ENCODE results near the gene PDGFD. TPM values are rescaled to one million over a fixed set of nuclear protein-coding genes. Genes with fewer than 3 reads are reported as not detected.

The PDGFD gene
- total RNA-seq, 1 experiment from 2014 or later = 1.7 TPM

DNA sequence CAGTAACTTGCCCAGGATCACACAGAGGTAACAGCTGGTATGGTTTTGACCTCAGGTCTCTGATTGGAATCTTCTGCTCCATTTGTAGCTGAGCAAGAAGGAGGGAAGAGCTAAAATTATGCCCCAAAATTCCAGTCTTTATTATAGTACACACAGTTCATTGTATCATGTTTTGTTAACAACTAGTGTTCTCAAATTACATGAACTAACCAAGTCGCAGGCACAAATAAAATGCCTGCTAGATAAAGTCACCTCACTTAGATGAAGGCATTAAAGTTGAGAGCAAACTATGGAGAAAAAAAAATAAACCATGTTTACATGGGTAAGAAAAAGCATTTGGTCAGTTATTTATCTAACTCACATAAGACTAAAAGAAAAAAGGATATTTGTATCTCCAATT lies 58.8 kb downstream of the PDGFD start:
- no peak overlapping the region for H3K23ac ChIP-seq (ENCODE audit: insufficient read length, low read depth, low read length)
- no CpG with 5 or more reads among the region's 1 CpG for WGBS (ENCODE audit: extremely low coverage, insufficient read length, low lambda C conversion rate)
- no peak overlapping the region for H2BK5ac ChIP-seq (ENCODE audit: insufficient read length, low read length)
- no peaks in the 10 kb centered on the region for H3K23me2 ChIP-seq (ENCODE audit: insufficient read length, low read depth, low read length, poor library complexity, severe bottlenecking)
- H2AFZ ChIP-seq (ENCODE audit: low read length) = no peak overlapping the region
- H3K4me1 ChIP-seq (ENCODE audit: insufficient read depth, low read length) = no peaks in the 10 kb centered on the region
- H2BK15ac ChIP-seq (ENCODE audit: low read depth, low read length) = no peak overlapping the region
- no peak overlapping the region for H3K27ac Mint-ChIP-seq
- DNase-seq = no peak
- no peak overlapping the region for H2BK20ac ChIP-seq (ENCODE audit: low read depth, low read length, poor library complexity, severe bottlenecking)
- no peak overlapping the region for H2AK5ac ChIP-seq (ENCODE audit: insufficient read length, low read length)
- no peaks in the 10 kb centered on the region for H4K20me1 ChIP-seq (ENCODE audit: control insufficient read depth, insufficient read depth, insufficient read length)
- H4K8ac ChIP-seq (replicated peaks; ENCODE audit: insufficient read length, low read depth, low read length) = no peak overlapping the region
- H3K9me3 ChIP-seq (ENCODE audit: control insufficient read depth, low read depth, low read length) = no peaks in the 10 kb centered on the region
- peaks cover 0 to 2% of the 10 kb centered on the region in 2 experiments; a peak in 2 of 5 replicates for H3K9me3 Mint-ChIP-seq
- H4K5ac ChIP-seq (ENCODE audit: insufficient read length, low read depth, low read length) = no peak overlapping the region
- no peaks in the 10 kb centered on the region for H3K79me1 ChIP-seq (ENCODE audit: insufficient read depth, low read depth, low read length, poor library complexity, severe bottlenecking)
- H2BK120ac ChIP-seq (ENCODE audit: low read depth, low read length, poor library complexity, severe bottlenecking) = no peak overlapping the region
- no peak overlapping the region for H3K18ac ChIP-seq (ENCODE audit: insufficient read length, low read depth, low read length)
- no peak overlapping the region for H3K4me3 Mint-ChIP-seq
- no peaks in the 10 kb centered on the region for H3K4me1 Mint-ChIP-seq
- no peak overlapping the region for H4K91ac ChIP-seq (ENCODE audit: insufficient read length, low read depth, low read length)
- no peaks in the 10 kb centered on the region for H3K27me3 Mint-ChIP-seq (ENCODE audit: low read depth)
- H3K4me2 ChIP-seq (ENCODE audit: insufficient read depth, insufficient read length, low read length) = no peak overlapping the region
- no peak overlapping the region for H3K56ac ChIP-seq (ENCODE audit: insufficient read length, low read depth, low read length)
- H2BK12ac ChIP-seq (ENCODE audit: insufficient read length, low read depth, low read length) = no peak overlapping the region
- no peak overlapping the region for H3K4ac ChIP-seq (ENCODE audit: low read depth, low read length)
- H3K14ac ChIP-seq (ENCODE audit: insufficient read depth, low read length) = no peak overlapping the region
- no peaks in the 10 kb centered on the region for H3K79me2 ChIP-seq (ENCODE audit: insufficient read depth, low read length)
- no peak overlapping the region for H3T11ph ChIP-seq (ENCODE audit: low read length)
- peaks cover 0 to 3% (median 0%) of the 10 kb centered on the region in 3 experiments; a peak in 1 of 7 replicates for H3K36me3 Mint-ChIP-seq (ENCODE audit: insufficient read depth in 1 of 3, low read depth in 3 of 3)
- no peak for TF ChIP-seq CTCF (conservative IDR thresholded peaks at IDR 0.05)
- H3K9ac ChIP-seq (ENCODE audit: extremely low read depth, insufficient read length, low read length) = no peak overlapping the region
- H3K27me3 ChIP-seq (ENCODE audit: insufficient read depth, low read length) = no peaks in the 10 kb centered on the region
- H3K27ac ChIP-seq (ENCODE audit: insufficient read length, low read depth, low read length) = no peak overlapping the region
